Esophagus squamous epithelium (tissue), 4 donors: ENCODE measurements around the gene ZFYVE28.

Experiments
- POLR2A ChIP-seq, 4 donors: fragments of 450-650 bp; IDR thresholded peaks; one replicate each; pipeline ENCODE4 v1.6.1; 2017; ENCODE audit warnings: antibody characterized with exemption in 4 of 4, mild to moderate bottlenecking in 4 of 4, moderate library complexity in 3 of 4
- TF ChIP-seq, protein P1 (sequence below), 6 experiments: fragments of 450-650 bp in 4 of 6; fragments of 200-600 bp in 2 of 6; sonication (generic) in 2 of 6; IDR thresholded peaks; one replicate each; pipeline ENCODE4 v1.5.1; 2016 to 2019; ENCODE audit warnings: antibody characterized with exemption in 6 of 6, mild to moderate bottlenecking in 4 of 6, moderate library complexity in 4 of 6

DNA sequence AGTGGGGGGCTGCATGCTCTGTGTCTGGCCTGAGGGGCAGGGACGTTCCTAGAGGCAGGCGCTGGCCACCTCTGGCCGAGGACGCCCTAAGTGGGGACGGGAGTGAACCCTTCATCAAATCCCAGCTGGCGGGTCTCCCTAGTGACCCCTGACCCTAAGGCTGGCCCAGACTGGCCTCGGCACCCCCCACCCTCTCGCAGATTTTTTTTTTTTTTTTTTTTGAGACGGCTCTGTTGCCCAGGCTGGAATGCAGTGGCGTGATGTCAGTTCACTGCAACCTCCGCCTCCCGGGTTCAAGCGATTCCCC lies 155.5 kb downstream of the ZFYVE28 start:
- TF ChIP-seq, protein P1, sequence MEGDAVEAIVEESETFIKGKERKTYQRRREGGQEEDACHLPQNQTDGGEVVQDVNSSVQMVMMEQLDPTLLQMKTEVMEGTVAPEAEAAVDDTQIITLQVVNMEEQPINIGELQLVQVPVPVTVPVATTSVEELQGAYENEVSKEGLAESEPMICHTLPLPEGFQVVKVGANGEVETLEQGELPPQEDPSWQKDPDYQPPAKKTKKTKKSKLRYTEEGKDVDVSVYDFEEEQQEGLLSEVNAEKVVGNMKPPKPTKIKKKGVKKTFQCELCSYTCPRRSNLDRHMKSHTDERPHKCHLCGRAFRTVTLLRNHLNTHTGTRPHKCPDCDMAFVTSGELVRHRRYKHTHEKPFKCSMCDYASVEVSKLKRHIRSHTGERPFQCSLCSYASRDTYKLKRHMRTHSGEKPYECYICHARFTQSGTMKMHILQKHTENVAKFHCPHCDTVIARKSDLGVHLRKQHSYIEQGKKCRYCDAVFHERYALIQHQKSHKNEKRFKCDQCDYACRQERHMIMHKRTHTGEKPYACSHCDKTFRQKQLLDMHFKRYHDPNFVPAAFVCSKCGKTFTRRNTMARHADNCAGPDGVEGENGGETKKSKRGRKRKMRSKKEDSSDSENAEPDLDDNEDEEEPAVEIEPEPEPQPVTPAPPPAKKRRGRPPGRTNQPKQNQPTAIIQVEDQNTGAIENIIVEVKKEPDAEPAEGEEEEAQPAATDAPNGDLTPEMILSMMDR (IDR thresholded peaks at IDR 0.05): no peak
- TF ChIP-seq POLR2A (IDR thresholded peaks at IDR 0.05): no peak
